MG63 (cell line): Measurements from ENCODE around the gene FBXO28. TPM values are rescaled to one million over a fixed set of nuclear protein-coding genes. Genes with fewer than 3 reads are reported as not detected.
"Not testable (repeated sequence)": the region's sequence is repeated elsewhere in the genome, so short reads cannot be mapped to it uniquely, and the experiment has no call there.

Experiments used
- DNase-seq: peaks from one replicate; pipeline ENCODE4 v3.0.0-alpha.2; 2020
- H3K27me3 ChIP-seq: fragments of 250-450 bp; sonication (Bioruptor Pico); 2 replicates; pipeline ENCODE4 v1.5.1; 2020; ENCODE audit warnings: mild to moderate bottlenecking, moderate library complexity
- H3K36me3 ChIP-seq: fragments of 250-450 bp; sonication (Bioruptor Pico); 2 replicates; pipeline ENCODE4 v1.5.1; 2020; ENCODE audit warnings: mild to moderate bottlenecking, moderate library complexity
- H3K4me3 ChIP-seq: fragments of 250-450 bp; sonication (Bioruptor Pico); 2 replicates; pipeline ENCODE4 v1.5.1; 2020; ENCODE audit warnings: mild to moderate bottlenecking, moderate library complexity
- H3K9me3 ChIP-seq: fragments of 250-450 bp; sonication (Bioruptor Pico); 2 replicates; pipeline ENCODE4 v1.5.1; 2020; ENCODE audit warnings: mild to moderate bottlenecking, moderate library complexity
- total RNA-seq: library from RNA; depleted of rRNA; stranded (reverse); fragments of >200 nt; shearing (Covaris generic); gene quantifications from 2 replicates; pipeline ENCODE4 v1.2.3, GENCODE V29; 2014; ENCODE audit warnings: low replicate concordance

Gene FBXO28
- total RNA-seq, 1 experiment from 2014 or later = 34.1 TPM

GRCh38 chr1:224189561-224189960, 75.7 kb downstream of the FBXO28 start:
- Histone ChIP-seq H3K9me3 (no peaks in the 10 kb centered on the region), H3K36me3 (peaks cover 93% of the 10 kb centered on the region), H3K27me3 (no peaks in the 10 kb centered on the region), H3K4me3 (no peak overlapping the region)
- no peak for DNase-seq

GRCh38 chr1:224192082-224192788, 78.3 kb downstream of the FBXO28 start:
- H3K36me3 ChIP-seq = peaks cover 68% of the 10 kb centered on the region
- H3K27me3 ChIP-seq = no peaks in the 10 kb centered on the region
- no peak for DNase-seq
- no peak overlapping the region for H3K4me3 ChIP-seq
- no peaks in the 10 kb centered on the region for H3K9me3 ChIP-seq

- H3K9me3 ChIP-seq = no peaks in the 10 kb centered on the region
- no peaks in the 10 kb centered on the region for H3K27me3 ChIP-seq
- H3K36me3 ChIP-seq = peaks cover 56% of the 10 kb centered on the region
These were observed 79.5 kb downstream of the FBXO28 start for GRCh38 chr1:224193319-224193966.

GRCh38 chr1:224196813-224197600, 83.1 kb downstream of the FBXO28 start:
- no peak for DNase-seq
- peaks cover 26% of the 10 kb centered on the region for H3K36me3 ChIP-seq
- H3K9me3 ChIP-seq = no peaks in the 10 kb centered on the region
- H3K27me3 ChIP-seq = no peaks in the 10 kb centered on the region
- no peak overlapping the region for H3K4me3 ChIP-seq

More at GRCh38 chr1:224193319-224193966, 79.5 kb downstream of the FBXO28 start:
- no peak for DNase-seq
- H3K4me3 ChIP-seq = no peak overlapping the region

- H3K4me3 ChIP-seq = no peak overlapping the region
- no peak for DNase-seq
- H3K27me3 ChIP-seq = no peaks in the 10 kb centered on the region
- H3K36me3 ChIP-seq = peaks cover 10% of the 10 kb centered on the region
- H3K9me3 ChIP-seq = no peaks in the 10 kb centered on the region
These were observed 84.7 kb downstream of the FBXO28 start for GRCh38 chr1:224198572-224198971.

GRCh38 chr1:224199679-224200078, 85.8 kb downstream of the FBXO28 start:
- no peaks in the 10 kb centered on the region for H3K9me3 ChIP-seq
- no peak for DNase-seq
- H3K27me3 ChIP-seq = no peaks in the 10 kb centered on the region
- H3K4me3 ChIP-seq = no peak overlapping the region
- H3K36me3 ChIP-seq = no peaks in the 10 kb centered on the region; the same call in 1 of the 2 replicates

- no peak for DNase-seq
- H3K36me3 ChIP-seq = no peaks in the 10 kb centered on the region
- H3K4me3 ChIP-seq = no peak overlapping the region
- no peaks in the 10 kb centered on the region for H3K9me3 ChIP-seq
- H3K27me3 ChIP-seq = no peaks in the 10 kb centered on the region
These were observed 87.5 kb downstream of the FBXO28 start for GRCh38 chr1:224201383-224201782.

- no peak for DNase-seq
- H3K9me3 ChIP-seq = no peaks in the 10 kb centered on the region
- H3K4me3 ChIP-seq = no peak overlapping the region
- no peaks in the 10 kb centered on the region for H3K27me3 ChIP-seq
- H3K36me3 ChIP-seq = no peaks in the 10 kb centered on the region
These were observed 87.9 kb downstream of the FBXO28 start for GRCh38 chr1:224201853-224202252.

- no peaks in the 10 kb centered on the region for H3K27me3 ChIP-seq
- peak; percentile 48 for DNase-seq
- no peaks in the 10 kb centered on the region for H3K36me3 ChIP-seq
- H3K4me3 ChIP-seq = no peak overlapping the region
- H3K9me3 ChIP-seq = no peaks in the 10 kb centered on the region
These were observed 89.5 kb downstream of the FBXO28 start for GRCh38 chr1:224203243-224204016.

- Histone ChIP-seq H3K4me3 (no peak overlapping the region), H3K27me3 (no peaks in the 10 kb centered on the region), H3K36me3 (no peaks in the 10 kb centered on the region), H3K9me3 (no peaks in the 10 kb centered on the region)
- peak; percentile 70 for DNase-seq
These were observed 91.5 kb downstream of the FBXO28 start for GRCh38 chr1:224205438-224205840.

- H3K9me3 ChIP-seq, H3K36me3 ChIP-seq, H3K4me3 ChIP-seq, H3K27me3 ChIP-seq, DNase-seq: not testable (repeated sequence)
These were observed 92.1 kb downstream of the FBXO28 start for GRCh38 chr1:224205931-224206538.

GRCh38 chr1:224211206-224211962, 97.5 kb downstream of the FBXO28 start:
- H3K36me3 ChIP-seq = no peaks in the 10 kb centered on the region
- H3K9me3 ChIP-seq = no peaks in the 10 kb centered on the region
- no peak overlapping the region for H3K4me3 ChIP-seq
- no peaks in the 10 kb centered on the region for H3K27me3 ChIP-seq
- DNase-seq = peak; percentile 51
